DND-41 (cell line): Measurements from ENCODE around the gene MEIS3.

Experiments
- ATAC-seq: fragments of 200-7000 bp; cut with Tn5 transposase; 3 replicates; pipeline ENCODE4 v1.9.1; 2021; ENCODE audit warnings: low read depth; ENCODE audit not compliant: insufficient read depth
- DNase-seq: peaks from one replicate; pipeline ENCODE4 v3.0.0-alpha.2; 2020
- H2AFZ ChIP-seq: 2 replicates; pipeline ENCODE4 v1.6.0; 2012; ENCODE audit warnings: low read depth, low read length
- H3K27ac ChIP-seq: 2 replicates; pipeline ENCODE4 v1.5.1; 2012; ENCODE audit warnings: low read length, inconsistent platforms
- H3K27me3 ChIP-seq: fragments of 200-600 bp; sonication (generic); 2 replicates; pipeline ENCODE4 v1.6.0; 2012; ENCODE audit warnings: low read length, mild to moderate bottlenecking, inconsistent platforms; ENCODE audit not compliant: insufficient read depth, poor library complexity
- H3K36me3 ChIP-seq: 2 replicates; pipeline ENCODE4 v1.5.1; 2012; ENCODE audit warnings: low read length, inconsistent platforms; ENCODE audit not compliant: insufficient read depth
- H3K4me1 ChIP-seq: 2 replicates; pipeline ENCODE4 v1.5.1; 2012; ENCODE audit warnings: mild to moderate bottlenecking, low read length; ENCODE audit not compliant: insufficient read depth
- H3K4me2 ChIP-seq: 2 replicates; pipeline ENCODE4 v1.6.0; 2012; ENCODE audit warnings: mild to moderate bottlenecking, moderate library complexity, low read length, inconsistent platforms; ENCODE audit not compliant: insufficient read depth
- H3K4me3 ChIP-seq, 2 experiments: fragments of 200-600 bp in 1 of 2; shearing (Covaris generic) in 1 of 2; 2 replicates each; pipeline ENCODE4 v1.5.1; 2012 to 2016; ENCODE audit warnings: inconsistent platforms in 2 of 2, low read length in 2 of 2, mild to moderate bottlenecking in 2 of 2, low read depth in 1 of 2, moderate library complexity in 1 of 2
- H3K79me2 ChIP-seq: 2 replicates; pipeline ENCODE4 v1.6.0; 2012; ENCODE audit warnings: low read length, inconsistent platforms; ENCODE audit not compliant: insufficient read depth
- H3K9ac ChIP-seq: 2 replicates; pipeline ENCODE4 v1.6.0; 2012; ENCODE audit warnings: low read depth, mild to moderate bottlenecking, inconsistent platforms, low read length, moderate library complexity
- H3K9me3 ChIP-seq: 2 replicates; pipeline ENCODE4 v1.5.1; 2012; ENCODE audit warnings: low read length, moderate library complexity, mild to moderate bottlenecking, inconsistent platforms; ENCODE audit not compliant: insufficient read depth, severe bottlenecking
- H4K20me1 ChIP-seq: 2 replicates; pipeline ENCODE4 v1.6.0; 2012; ENCODE audit warnings: low read length; ENCODE audit not compliant: insufficient read depth
- EZH2 ChIP-seq: IDR thresholded peaks from 3 replicates; pipeline ENCODE4 v1.6.1; 2012; ENCODE audit warnings: borderline replicate concordance, low read depth, mild to moderate bottlenecking, moderate library complexity, low read length, inconsistent platforms; ENCODE audit not compliant: severe bottlenecking
- TF ChIP-seq, protein P1 (sequence below): IDR thresholded peaks from 2 replicates; pipeline ENCODE4 v1.5.1; 2012; ENCODE audit warnings: borderline replicate concordance, low read length, moderate library complexity, mild to moderate bottlenecking; ENCODE audit not compliant: poor library complexity, severe bottlenecking; ENCODE audit errors: extremely low read depth

The MEIS3 gene

DNA sequence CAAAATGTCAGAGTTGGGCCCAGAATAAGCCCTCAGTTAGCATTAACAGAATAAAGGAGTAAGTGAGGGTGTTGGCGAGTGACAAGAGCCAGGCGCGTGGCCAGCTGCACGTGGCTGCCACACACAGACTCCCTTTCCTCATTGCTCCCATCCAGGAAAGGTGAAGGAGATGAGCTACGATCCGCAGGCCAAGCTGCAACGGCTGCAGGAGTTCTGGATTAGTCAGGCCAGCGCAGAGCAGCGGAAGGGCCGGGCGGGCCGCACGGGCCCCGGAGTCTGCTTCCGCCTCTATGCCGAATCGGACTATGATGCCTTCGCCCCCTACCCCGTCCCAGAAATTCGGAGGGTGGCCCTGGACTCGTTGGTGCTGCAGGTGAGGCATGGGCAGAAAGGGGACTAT is 57.0 kb downstream of the MEIS3 start:
- ATAC-seq (no peak), DNase-seq (no peak)
- no peak overlapping the region for H3K4me3 ChIP-seq
- H3K4me2 ChIP-seq, result no peak overlapping the region
- H3K79me2 ChIP-seq, result peaks cover 4% of the 10 kb centered on the region; the same call in 1 of the 2 replicates
- H3K27me3 ChIP-seq, result no peaks in the 10 kb centered on the region
- peaks cover 12% of the 10 kb centered on the region for H4K20me1 ChIP-seq
- H3K36me3 ChIP-seq, result peaks cover 87% of the 10 kb centered on the region
- H3K27ac ChIP-seq, result no peak overlapping the region
- H3K9ac ChIP-seq, result no peak overlapping the region
- TF ChIP-seq EZH2, result no peak
- TF ChIP-seq, protein P1, sequence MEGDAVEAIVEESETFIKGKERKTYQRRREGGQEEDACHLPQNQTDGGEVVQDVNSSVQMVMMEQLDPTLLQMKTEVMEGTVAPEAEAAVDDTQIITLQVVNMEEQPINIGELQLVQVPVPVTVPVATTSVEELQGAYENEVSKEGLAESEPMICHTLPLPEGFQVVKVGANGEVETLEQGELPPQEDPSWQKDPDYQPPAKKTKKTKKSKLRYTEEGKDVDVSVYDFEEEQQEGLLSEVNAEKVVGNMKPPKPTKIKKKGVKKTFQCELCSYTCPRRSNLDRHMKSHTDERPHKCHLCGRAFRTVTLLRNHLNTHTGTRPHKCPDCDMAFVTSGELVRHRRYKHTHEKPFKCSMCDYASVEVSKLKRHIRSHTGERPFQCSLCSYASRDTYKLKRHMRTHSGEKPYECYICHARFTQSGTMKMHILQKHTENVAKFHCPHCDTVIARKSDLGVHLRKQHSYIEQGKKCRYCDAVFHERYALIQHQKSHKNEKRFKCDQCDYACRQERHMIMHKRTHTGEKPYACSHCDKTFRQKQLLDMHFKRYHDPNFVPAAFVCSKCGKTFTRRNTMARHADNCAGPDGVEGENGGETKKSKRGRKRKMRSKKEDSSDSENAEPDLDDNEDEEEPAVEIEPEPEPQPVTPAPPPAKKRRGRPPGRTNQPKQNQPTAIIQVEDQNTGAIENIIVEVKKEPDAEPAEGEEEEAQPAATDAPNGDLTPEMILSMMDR, result no peak
- H2AFZ ChIP-seq, result no peak overlapping the region
- no peaks in the 10 kb centered on the region for H3K4me1 ChIP-seq
- H3K9me3 ChIP-seq, result no peaks in the 10 kb centered on the region

DNA sequence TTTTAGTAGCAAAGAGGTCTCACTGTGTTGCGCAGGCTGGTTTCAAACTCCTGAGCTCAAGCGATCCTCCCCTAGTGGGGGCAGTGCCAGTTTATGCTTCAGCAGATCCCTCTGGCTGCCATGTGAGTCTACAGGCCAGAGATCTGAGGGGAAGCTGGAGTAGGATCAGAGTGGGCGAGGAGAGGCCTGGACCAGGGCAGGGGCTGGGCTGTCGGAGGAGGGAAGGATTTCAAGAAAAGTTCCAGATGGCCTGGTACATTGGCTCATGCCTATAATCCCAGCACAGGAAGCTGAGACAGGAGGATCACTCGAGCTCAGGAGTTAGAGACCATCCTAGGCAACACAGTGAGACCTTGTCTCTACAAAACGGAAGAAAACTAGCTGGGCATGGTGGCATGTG is 60.4 kb downstream of the MEIS3 start:
- Histone ChIP-seq H3K9ac (no peak overlapping the region), H3K4me3 (no peak overlapping the region), H3K27me3 (no peaks in the 10 kb centered on the region), H3K79me2 (peaks cover 10% of the 10 kb centered on the region; the same call in 1 of the 2 replicates), H3K9me3 (no peaks in the 10 kb centered on the region), H3K4me1 (no peaks in the 10 kb centered on the region), H3K27ac (no peak overlapping the region), H4K20me1 (peaks cover 12% of the 10 kb centered on the region), H3K36me3 (peaks cover 97% of the 10 kb centered on the region), H3K4me2 (no peak overlapping the region), H2AFZ (no peak overlapping the region)
- no peak for TF ChIP-seq EZH2
- TF ChIP-seq, protein P1, result no peak
- DNase-seq (no peak), ATAC-seq (no peak)

DNA sequence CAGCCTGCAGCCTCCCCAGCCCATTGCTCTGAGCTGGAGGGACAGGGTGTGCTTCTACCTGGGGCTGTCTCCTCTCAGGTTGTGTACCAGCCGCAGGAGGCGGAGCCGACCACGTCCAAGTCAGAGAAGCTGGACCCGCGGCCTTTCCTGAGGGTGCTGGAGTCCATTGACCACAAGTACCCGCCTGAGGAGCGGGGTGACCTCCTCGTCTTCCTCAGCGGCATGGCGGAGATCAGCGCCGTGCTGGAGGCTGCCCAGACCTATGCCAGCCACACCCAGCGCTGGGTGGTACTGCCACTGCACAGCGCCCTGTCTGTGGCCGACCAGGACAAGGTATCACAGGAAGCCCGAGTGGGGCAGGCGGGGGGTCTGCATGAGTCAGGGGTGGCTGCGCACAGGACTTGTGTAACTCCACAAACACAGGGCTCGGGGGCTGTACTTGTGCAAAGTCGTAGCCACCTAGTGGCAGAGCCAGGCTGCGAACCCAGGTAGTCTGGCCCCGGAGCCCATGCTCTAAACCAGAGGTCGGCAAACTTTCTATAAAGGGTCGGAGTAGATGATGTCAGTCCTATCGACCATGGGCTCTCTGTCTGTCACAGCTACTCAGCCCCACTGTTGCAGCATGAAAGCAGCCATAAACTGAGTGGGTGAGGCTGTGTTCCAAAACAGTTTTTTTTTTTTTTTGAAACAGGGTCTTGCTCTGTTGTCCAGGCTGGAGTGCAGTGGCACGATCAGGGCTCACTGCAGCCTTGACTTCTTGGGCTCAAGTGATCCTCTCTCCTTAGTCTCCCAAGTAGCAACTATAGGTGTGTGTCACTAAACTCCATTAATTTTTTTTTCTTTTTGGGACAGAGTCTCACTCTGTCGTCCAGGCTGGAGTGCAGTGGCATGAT is 61.3 kb downstream of the MEIS3 start:
- H3K79me2 ChIP-seq, result peaks cover 16% of the 10 kb centered on the region; the same call in 1 of the 2 replicates
- H3K9ac ChIP-seq, result no peak overlapping the region
- H3K4me1 ChIP-seq, result peaks cover 4% of the 10 kb centered on the region; the same call in 1 of the 2 replicates
- DNase-seq (peak; percentile 25), ATAC-seq (peak; percentile 45; the same call in 1 of the 3 replicates)
- no peak overlapping the region for H3K27ac ChIP-seq
- TF ChIP-seq, protein P1, result peak; percentile 48
- TF ChIP-seq EZH2, result no peak
- H3K4me2 ChIP-seq, result no peak overlapping the region
- H2AFZ ChIP-seq, result no peak overlapping the region
- no peaks in the 10 kb centered on the region for H3K9me3 ChIP-seq
- no peaks in the 10 kb centered on the region for H3K27me3 ChIP-seq
- H3K4me3 ChIP-seq, result no peak overlapping the region
- H4K20me1 ChIP-seq, result peaks cover 16% of the 10 kb centered on the region
- peaks cover 96% of the 10 kb centered on the region for H3K36me3 ChIP-seq
